Measurements from ENCODE around the gene PLD2. TPM values are rescaled to one million over a fixed set of nuclear protein-coding genes. Genes with fewer than 3 reads are reported as not detected.

PLD2 gene
- total RNA-seq, 1 experiment from 2014 or later: 13.0 TPM

DNA sequence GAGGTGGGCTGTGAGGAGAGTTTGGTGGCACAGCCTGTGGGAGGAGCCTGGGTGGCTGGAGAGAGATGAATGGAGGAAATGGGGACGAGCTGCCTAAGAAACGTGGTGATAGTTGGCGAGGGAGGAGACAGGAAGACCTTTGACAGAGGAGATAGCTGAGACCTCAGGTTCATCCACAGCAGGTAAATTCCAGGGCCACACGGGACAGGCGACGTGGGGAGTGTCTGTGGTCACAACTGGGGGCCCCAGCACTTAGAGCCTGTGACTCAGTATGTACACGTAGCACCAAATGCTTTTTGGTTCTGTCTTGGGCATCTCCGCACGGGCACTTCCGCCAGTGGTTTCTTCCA, 33.9 kb downstream of the PLD2 start:
- Mint-ChIP-seq H3K4me3 (ENCODE audit: low read depth, unreplicated experiment) (no peak overlapping the region), H3K9me3 (ENCODE audit: low read depth, unreplicated experiment) (no peaks in the 10 kb centered on the region), H3K36me3 (ENCODE audit: insufficient read depth, unreplicated experiment) (peaks cover 6% of the 10 kb centered on the region), H3K27me3 (ENCODE audit: unreplicated experiment) (no peaks in the 10 kb centered on the region), H3K4me1 (ENCODE audit: low read depth, unreplicated experiment) (peaks cover 26% of the 10 kb centered on the region), H3K27ac (ENCODE audit: unreplicated experiment) (no peak overlapping the region)
- intact Hi-C loops (cut with micrococcal nuclease; ENCODE audit: unreplicated experiment): no loop called here
- CTCF ChIA-PET: no interaction called here
- TF ChIP-seq, protein P1, sequence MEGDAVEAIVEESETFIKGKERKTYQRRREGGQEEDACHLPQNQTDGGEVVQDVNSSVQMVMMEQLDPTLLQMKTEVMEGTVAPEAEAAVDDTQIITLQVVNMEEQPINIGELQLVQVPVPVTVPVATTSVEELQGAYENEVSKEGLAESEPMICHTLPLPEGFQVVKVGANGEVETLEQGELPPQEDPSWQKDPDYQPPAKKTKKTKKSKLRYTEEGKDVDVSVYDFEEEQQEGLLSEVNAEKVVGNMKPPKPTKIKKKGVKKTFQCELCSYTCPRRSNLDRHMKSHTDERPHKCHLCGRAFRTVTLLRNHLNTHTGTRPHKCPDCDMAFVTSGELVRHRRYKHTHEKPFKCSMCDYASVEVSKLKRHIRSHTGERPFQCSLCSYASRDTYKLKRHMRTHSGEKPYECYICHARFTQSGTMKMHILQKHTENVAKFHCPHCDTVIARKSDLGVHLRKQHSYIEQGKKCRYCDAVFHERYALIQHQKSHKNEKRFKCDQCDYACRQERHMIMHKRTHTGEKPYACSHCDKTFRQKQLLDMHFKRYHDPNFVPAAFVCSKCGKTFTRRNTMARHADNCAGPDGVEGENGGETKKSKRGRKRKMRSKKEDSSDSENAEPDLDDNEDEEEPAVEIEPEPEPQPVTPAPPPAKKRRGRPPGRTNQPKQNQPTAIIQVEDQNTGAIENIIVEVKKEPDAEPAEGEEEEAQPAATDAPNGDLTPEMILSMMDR (IDR thresholded peaks at IDR 0.05; ENCODE audit: unreplicated experiment): no peak
- no peak for DNase-seq
- BruUV-seq (replicated peaks): no TSS peak

- DNase-seq: no peak
- Mint-ChIP-seq H3K27me3 (ENCODE audit: unreplicated experiment) (no peaks in the 10 kb centered on the region), H3K4me1 (ENCODE audit: low read depth, unreplicated experiment) (peaks cover 29% of the 10 kb centered on the region), H3K36me3 (ENCODE audit: insufficient read depth, unreplicated experiment) (peaks cover 6% of the 10 kb centered on the region), H3K4me3 (ENCODE audit: low read depth, unreplicated experiment) (no peak overlapping the region), H3K9me3 (ENCODE audit: low read depth, unreplicated experiment) (no peaks in the 10 kb centered on the region), H3K27ac (ENCODE audit: unreplicated experiment) (no peak overlapping the region)
- intact Hi-C loops (cut with micrococcal nuclease; ENCODE audit: unreplicated experiment): no loop called here
- no TSS peak for BruUV-seq (replicated peaks)
- CTCF ChIA-PET: no interaction called here
- TF ChIP-seq, protein P1 (IDR thresholded peaks at IDR 0.05; ENCODE audit: unreplicated experiment): no peak
Observed at GRCh38 chr17:4842376-4842775, 35.4 kb downstream of the PLD2 start.

DNA sequence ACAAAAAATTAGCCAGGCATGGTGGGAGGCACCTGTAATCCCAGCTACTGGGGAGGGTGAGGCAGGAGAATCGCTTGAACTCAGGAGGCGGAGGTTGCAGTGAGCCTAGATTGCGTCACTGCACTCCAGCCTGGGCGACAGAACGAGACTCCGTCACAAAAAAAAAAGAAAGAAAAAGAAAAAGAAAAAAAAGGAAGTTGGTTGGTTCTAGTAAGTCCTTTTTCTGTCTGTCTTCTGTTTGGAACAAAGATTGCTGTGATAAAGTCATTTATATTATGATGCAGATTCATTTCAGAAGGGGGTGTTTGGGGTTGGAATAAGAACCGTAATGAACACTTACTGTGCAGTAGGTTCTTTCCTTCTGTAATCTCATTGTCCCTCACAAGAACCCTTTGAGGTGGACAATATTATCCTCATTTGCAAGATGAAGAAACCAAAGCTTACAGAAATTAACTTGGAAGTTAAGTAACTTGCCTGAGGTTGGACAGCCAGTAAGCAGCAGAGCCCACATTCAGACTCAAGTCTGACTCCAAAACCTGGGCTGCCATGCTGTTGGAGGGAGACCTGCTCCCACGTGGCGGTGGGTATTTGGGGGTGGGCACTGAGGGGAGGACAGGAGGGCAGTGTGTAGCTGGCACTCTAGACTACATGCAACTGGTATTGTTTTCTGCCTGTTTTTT, 36.5 kb downstream of the PLD2 start:
- no peak for DNase-seq
- Mint-ChIP-seq H3K4me1 (ENCODE audit: low read depth, unreplicated experiment) (peaks cover 39% of the 10 kb centered on the region), H3K9me3 (ENCODE audit: low read depth, unreplicated experiment) (no peaks in the 10 kb centered on the region), H3K36me3 (ENCODE audit: insufficient read depth, unreplicated experiment) (peaks cover 6% of the 10 kb centered on the region), H3K27me3 (ENCODE audit: unreplicated experiment) (no peaks in the 10 kb centered on the region), H3K4me3 (ENCODE audit: low read depth, unreplicated experiment) (no peak overlapping the region), H3K27ac (ENCODE audit: unreplicated experiment) (no peak overlapping the region)
- BruUV-seq (replicated peaks): no TSS peak
- TF ChIP-seq, protein P1 (IDR thresholded peaks at IDR 0.05; ENCODE audit: unreplicated experiment): no peak
- intact Hi-C loops (cut with micrococcal nuclease; ENCODE audit: unreplicated experiment): no loop called here
- CTCF ChIA-PET: no interaction called here

GRCh38 chr17:4845118-4845517, 38.2 kb downstream of the PLD2 start:
- no peaks in the 10 kb centered on the region for H3K27me3 Mint-ChIP-seq (ENCODE audit: unreplicated experiment)
- TF ChIP-seq, protein P1 (IDR thresholded peaks at IDR 0.05; ENCODE audit: unreplicated experiment): no peak
- DNase-seq: no peak
- H3K9me3 Mint-ChIP-seq (ENCODE audit: low read depth, unreplicated experiment): no peaks in the 10 kb centered on the region
- BruUV-seq (replicated peaks): no TSS peak
- intact Hi-C loops (cut with micrococcal nuclease; ENCODE audit: unreplicated experiment): no loop called here
- H3K4me3 Mint-ChIP-seq (ENCODE audit: low read depth, unreplicated experiment): no peak overlapping the region
- H3K27ac Mint-ChIP-seq (ENCODE audit: unreplicated experiment): no peak overlapping the region
- CTCF ChIA-PET: no interaction called here
- H3K36me3 Mint-ChIP-seq (ENCODE audit: insufficient read depth, unreplicated experiment): peaks cover 6% of the 10 kb centered on the region
- H3K4me1 Mint-ChIP-seq (ENCODE audit: low read depth, unreplicated experiment): peaks cover 44% of the 10 kb centered on the region

Measured in Calu3 (cell line).